ENCODE measurements around the gene UBE3B.

Gene UBE3B

DNA sequence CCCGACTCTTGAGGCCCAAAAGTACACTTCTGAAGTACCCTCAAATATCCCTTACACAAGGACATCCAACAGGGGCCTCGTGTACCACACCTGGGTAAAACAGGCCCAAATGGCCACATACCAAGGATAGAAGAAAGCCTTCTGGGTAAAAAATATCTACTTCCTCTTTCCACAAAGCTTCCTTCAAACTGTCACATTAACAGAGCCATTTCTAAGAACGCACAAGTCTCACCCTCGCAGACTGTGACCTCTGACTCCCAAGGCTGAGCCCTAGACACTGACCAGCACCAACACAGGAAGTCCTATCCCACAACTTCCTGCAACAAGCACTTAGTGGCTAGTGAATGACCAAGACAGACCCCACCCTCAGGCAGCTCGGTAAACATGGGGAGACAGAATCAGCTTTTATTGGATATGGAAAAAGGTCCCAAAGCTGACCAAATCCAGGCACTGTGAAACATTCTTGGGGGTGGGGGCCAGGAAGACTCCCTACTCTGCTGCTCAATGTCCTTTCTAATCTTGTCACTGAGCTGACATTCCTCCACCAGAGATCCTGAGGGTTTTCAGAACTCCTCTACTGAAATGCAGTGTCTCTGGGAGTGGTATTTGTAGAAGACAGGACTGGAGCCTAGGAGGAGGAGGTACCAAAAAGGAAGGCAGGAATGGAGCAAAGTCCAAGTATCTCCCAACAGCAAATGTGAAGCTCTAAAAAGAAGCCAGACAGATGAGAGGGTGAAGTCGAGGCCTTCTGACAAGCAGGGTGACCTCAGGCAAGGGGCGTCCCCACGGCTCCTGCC lies 16.2 kb upstream of the UBE3B start:
- Histone ChIP-seq H3K27me3 (ENCODE audit: control insufficient read depth, insufficient read depth, low read length) (no peaks in the 10 kb centered on the region), H3K9ac (no peak overlapping the region), H2AFZ (no peak overlapping the region), H3K4me1 (peaks cover 16% of the 10 kb centered on the region), H3K4me3 (ENCODE audit: low read depth, low read length) (no peak overlapping the region), H3K36me3 (ENCODE audit: control insufficient read depth, insufficient read depth, low read length) (no peaks in the 10 kb centered on the region), H3K4me2 (ENCODE audit: low read length) (no peak overlapping the region), H3K27ac (peak overlapping the region; percentile 85), H3K79me2 (peaks cover 33% of the 10 kb centered on the region), H3K9me3 (ENCODE audit: control insufficient read depth, low read length) (no peaks in the 10 kb centered on the region)
- TF ChIP-seq, protein P1, sequence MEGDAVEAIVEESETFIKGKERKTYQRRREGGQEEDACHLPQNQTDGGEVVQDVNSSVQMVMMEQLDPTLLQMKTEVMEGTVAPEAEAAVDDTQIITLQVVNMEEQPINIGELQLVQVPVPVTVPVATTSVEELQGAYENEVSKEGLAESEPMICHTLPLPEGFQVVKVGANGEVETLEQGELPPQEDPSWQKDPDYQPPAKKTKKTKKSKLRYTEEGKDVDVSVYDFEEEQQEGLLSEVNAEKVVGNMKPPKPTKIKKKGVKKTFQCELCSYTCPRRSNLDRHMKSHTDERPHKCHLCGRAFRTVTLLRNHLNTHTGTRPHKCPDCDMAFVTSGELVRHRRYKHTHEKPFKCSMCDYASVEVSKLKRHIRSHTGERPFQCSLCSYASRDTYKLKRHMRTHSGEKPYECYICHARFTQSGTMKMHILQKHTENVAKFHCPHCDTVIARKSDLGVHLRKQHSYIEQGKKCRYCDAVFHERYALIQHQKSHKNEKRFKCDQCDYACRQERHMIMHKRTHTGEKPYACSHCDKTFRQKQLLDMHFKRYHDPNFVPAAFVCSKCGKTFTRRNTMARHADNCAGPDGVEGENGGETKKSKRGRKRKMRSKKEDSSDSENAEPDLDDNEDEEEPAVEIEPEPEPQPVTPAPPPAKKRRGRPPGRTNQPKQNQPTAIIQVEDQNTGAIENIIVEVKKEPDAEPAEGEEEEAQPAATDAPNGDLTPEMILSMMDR (IDR thresholded peaks at IDR 0.05), result no peak

DNA sequence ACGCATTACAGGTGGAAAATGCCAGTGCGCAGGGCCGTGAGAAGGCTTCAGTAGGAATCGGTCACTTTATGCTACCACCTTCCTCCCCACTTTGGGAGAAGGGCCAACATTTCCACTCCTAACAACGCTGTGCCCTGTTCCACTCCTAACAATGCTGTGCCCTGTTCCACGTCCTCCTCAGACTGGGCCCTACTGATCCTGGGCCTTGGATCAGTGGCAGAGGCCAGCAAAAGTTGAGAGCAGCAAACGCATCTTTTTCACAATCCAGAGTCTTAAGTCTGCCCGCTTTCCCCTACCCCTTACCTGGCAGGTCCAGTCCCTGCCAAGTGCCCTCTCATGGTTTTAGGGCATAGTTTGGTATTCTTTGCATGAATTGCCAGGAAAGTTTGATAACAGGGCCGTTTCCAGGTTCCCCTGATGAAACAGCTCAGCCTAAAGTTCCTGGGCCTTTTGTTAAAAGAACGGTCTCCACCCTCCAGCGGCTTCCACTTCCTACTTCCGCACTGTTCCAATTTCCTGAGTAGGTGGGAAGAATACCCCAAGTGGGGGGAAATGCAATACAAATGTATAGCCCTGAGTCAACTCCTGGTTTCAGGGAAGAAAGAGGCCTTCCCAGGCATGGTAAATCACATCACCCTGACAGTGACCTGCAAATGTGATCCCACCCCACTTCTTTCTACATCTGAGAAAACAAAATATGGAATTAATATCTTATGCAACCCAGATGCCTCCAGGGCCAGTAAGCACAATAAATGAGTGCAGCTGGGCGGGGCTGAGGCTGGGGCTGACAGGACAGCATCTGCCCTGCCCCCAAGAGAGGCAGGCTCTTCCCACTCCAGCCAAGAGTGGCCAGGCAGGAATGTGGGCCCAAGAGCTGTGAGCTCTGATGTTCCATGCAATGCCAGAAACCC lies 15.3 kb upstream of the UBE3B start:
- H3K9me3 ChIP-seq (ENCODE audit: control insufficient read depth, low read length), result no peaks in the 10 kb centered on the region
- peak overlapping the region; percentile 85 for H3K27ac ChIP-seq
- H2AFZ ChIP-seq, result no peak overlapping the region
- H3K4me1 ChIP-seq, result peaks cover 16% of the 10 kb centered on the region
- H3K9ac ChIP-seq, result no peak overlapping the region
- H3K4me3 ChIP-seq (ENCODE audit: low read depth, low read length), result no peak overlapping the region
- H3K4me2 ChIP-seq (ENCODE audit: low read length), result no peak overlapping the region
- H3K36me3 ChIP-seq (ENCODE audit: control insufficient read depth, insufficient read depth, low read length), result no peaks in the 10 kb centered on the region
- peaks cover 40% of the 10 kb centered on the region for H3K79me2 ChIP-seq
- H3K27me3 ChIP-seq (ENCODE audit: control insufficient read depth, insufficient read depth, low read length), result no peaks in the 10 kb centered on the region
- TF ChIP-seq, protein P1 (IDR thresholded peaks at IDR 0.05), result no peak

DNA sequence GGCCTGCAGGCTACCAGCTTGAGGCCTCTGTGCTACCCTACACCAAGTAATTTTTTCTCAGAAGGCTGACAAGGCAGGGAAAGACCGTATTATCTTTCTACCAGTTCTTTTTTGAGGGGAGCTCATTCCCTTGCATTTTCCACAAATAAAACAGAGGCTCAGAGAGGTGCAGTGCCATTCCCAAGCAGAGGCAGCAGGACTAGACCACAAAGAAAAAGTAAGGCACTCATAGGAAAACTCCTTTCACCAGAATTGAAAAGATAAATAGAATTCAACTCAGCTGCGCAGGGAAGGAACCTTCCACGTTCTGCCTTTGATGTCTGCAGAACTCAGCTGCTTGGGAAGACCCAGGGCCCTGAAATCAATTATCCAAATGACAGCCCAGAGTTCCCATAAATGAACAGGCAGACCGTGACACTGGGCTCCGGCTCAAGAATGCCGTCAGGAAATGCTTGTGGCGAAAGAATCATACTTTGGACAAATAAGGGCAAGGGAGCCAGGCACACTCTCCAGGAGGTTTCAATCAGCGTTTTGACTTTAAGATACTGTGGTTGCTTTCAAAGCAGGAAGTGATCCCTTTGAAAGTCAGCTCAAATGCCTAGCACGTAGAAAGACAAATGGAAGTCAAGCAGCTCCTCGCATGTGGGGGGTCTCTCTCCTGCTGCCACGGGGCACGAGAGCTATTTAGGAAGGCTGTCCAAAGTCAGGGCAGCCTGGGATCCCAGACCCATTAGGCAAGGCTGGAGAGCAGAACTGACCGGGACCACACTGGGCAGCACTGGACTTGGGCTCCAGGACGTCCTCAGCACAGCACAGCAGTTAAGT lies 14.4 kb upstream of the UBE3B start:
- H3K79me2 ChIP-seq, result peaks cover 40% of the 10 kb centered on the region
- no peaks in the 10 kb centered on the region for H3K27me3 ChIP-seq (ENCODE audit: control insufficient read depth, insufficient read depth, low read length)
- H3K9ac ChIP-seq, result no peak overlapping the region
- no peaks in the 10 kb centered on the region for H3K36me3 ChIP-seq (ENCODE audit: control insufficient read depth, insufficient read depth, low read length)
- H3K4me3 ChIP-seq (ENCODE audit: low read depth, low read length), result no peak overlapping the region
- no peak overlapping the region for H2AFZ ChIP-seq
- H3K4me1 ChIP-seq, result peaks cover 16% of the 10 kb centered on the region
- H3K27ac ChIP-seq, result peak overlapping the region; percentile 85
- no peaks in the 10 kb centered on the region for H3K9me3 ChIP-seq (ENCODE audit: control insufficient read depth, low read length)
- H3K4me2 ChIP-seq (ENCODE audit: low read length), result peak overlapping the region; percentile 34
- TF ChIP-seq, protein P1 (IDR thresholded peaks at IDR 0.05), result no peak

DNA sequence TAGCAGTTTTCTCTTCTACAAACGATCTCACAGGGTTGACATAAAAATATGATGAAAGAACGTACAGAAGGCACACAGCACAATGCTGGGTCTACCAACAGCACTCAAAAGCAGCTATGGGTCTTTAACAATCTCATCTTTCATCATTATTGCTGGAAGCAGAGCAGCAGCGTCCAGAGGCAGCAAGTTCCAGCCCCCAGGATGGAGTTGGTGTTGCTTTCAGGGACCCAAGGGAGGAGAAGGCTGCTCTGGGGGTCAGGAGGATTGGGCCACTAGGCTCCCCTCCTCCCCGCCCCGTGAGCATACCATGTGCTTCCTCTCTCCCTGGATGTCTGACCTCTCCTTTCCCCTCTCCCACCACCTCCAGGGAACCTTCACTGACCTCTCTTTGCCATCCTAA lies 13.7 kb upstream of the UBE3B start:
- H3K4me1 ChIP-seq, result peaks cover 16% of the 10 kb centered on the region
- no peaks in the 10 kb centered on the region for H3K9me3 ChIP-seq (ENCODE audit: control insufficient read depth, low read length)
- peak overlapping the region; percentile 34 for H3K4me2 ChIP-seq (ENCODE audit: low read length)
- H3K27ac ChIP-seq, result peak overlapping the region; percentile 85
- no peak overlapping the region for H3K9ac ChIP-seq
- TF ChIP-seq, protein P1 (IDR thresholded peaks at IDR 0.05), result no peak
- H3K36me3 ChIP-seq (ENCODE audit: control insufficient read depth, insufficient read depth, low read length), result no peaks in the 10 kb centered on the region
- peaks cover 42% of the 10 kb centered on the region for H3K79me2 ChIP-seq
- no peak overlapping the region for H2AFZ ChIP-seq
- no peak overlapping the region for H3K4me3 ChIP-seq (ENCODE audit: low read depth, low read length)
- H3K27me3 ChIP-seq (ENCODE audit: control insufficient read depth, insufficient read depth, low read length), result no peaks in the 10 kb centered on the region
